Epithelial cell of proximal tubule (primary cell): ENCODE data around the gene ADCY9. TPM values are rescaled to one million over a fixed set of nuclear protein-coding genes. Genes with fewer than 3 reads are reported as not detected.
A peak's percentile ranks its signal among the peaks of the same experiment; 100 is the strongest.
"Not testable (repeated sequence)": the region's sequence is repeated elsewhere in the genome, so short reads cannot be mapped to it uniquely, and the experiment has no call there.

Experiments
- DNase-seq: peaks from one replicate; pipeline ENCODE4 v3.0.0-alpha.2; 2011; ENCODE audit warnings: low read depth
- H3K4me3 ChIP-seq: 2 replicates; pipeline ENCODE4 v1.5.1; 2011; ENCODE audit warnings: low read depth, mild to moderate bottlenecking, low read length
- total RNA-seq: library from RNA; depleted of rRNA; stranded (reverse); fragments of >200 nt; gene quantifications from 2 replicates; pipeline ENCODE4 v1.2.3, GENCODE V29; 2015
- TF ChIP-seq, protein P1 (sequence below): conservative IDR thresholded peaks from 2 replicates; pipeline ENCODE4 v1.5.1; 2012; ENCODE audit warnings: low read depth, mild to moderate bottlenecking, low read length

Gene ADCY9
- total RNA-seq, 1 donor from 2014 or later, result 6.8 TPM

DNA sequence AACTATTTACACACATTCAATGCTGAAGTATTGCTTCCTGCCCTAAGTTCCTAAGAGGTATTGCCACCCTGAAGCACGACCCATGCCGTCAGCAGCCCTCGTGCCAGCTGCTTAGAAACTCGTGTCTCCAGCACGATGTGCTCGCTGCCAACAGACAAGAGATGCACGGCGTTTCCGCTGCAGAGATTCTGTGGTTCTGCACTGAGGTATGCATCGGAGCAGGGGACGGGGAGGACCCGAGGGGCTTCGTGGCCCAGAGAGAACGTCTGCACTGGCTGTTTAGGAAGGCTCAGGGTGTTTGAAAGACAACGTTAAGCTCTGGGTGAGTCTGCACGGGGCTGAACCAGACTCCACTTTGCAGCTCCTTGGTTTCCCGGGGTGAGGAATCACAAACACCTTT, 153.0 kb downstream of the ADCY9 start:
- TF ChIP-seq, protein P1, sequence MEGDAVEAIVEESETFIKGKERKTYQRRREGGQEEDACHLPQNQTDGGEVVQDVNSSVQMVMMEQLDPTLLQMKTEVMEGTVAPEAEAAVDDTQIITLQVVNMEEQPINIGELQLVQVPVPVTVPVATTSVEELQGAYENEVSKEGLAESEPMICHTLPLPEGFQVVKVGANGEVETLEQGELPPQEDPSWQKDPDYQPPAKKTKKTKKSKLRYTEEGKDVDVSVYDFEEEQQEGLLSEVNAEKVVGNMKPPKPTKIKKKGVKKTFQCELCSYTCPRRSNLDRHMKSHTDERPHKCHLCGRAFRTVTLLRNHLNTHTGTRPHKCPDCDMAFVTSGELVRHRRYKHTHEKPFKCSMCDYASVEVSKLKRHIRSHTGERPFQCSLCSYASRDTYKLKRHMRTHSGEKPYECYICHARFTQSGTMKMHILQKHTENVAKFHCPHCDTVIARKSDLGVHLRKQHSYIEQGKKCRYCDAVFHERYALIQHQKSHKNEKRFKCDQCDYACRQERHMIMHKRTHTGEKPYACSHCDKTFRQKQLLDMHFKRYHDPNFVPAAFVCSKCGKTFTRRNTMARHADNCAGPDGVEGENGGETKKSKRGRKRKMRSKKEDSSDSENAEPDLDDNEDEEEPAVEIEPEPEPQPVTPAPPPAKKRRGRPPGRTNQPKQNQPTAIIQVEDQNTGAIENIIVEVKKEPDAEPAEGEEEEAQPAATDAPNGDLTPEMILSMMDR, result no peak
- H3K4me3 ChIP-seq, result no peak overlapping the region
- DNase-seq, result no peak

DNA sequence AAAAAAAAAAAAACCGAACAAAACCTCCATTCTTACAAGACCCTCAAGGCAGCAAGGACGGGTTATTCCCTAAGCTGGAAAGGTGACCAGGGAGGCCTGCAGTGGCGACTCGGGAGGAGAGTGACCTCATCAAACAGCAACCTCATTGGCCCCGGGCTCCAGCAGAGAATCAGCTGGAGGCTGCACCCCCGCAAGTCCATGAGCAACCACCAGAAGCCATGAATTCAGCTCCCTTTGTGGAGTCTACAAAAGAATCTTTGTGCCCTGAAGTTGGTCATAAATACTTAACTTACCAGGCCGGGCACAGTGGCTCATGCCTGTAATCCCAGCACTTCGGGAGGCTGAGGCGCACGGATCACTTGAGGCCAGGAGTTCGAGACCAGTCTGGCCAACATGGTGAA, 154.8 kb downstream of the ADCY9 start:
- no peak for DNase-seq
- peak overlapping the region; percentile 52 for H3K4me3 ChIP-seq
- TF ChIP-seq, protein P1, result no peak

GRCh38 chr16:3959926-3960590, 156.2 kb downstream of the ADCY9 start:
- peak overlapping the region; percentile 52 for H3K4me3 ChIP-seq

DNA sequence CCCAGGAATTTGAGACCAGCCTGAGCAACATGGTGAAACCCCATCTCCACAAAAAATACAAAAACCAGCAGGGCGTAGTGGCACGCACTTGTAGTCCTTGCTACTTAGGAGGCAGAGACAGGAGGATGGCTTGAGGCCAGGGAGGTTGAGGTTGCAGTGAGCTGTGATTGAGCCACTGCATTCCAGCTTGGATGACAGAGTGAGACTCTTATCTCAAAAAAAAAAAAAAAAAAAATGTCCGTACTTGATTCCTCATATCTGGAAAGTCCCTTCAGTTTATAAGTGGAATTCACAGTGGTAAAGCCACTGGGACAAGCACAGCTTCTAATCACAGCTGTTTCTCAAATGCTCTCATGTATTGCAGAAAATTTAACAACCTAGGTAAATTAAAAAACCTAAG, 157.1 kb downstream of the ADCY9 start:
- no peak for DNase-seq
- TF ChIP-seq, protein P1, result no peak
- no peak overlapping the region for H3K4me3 ChIP-seq

More at GRCh38 chr16:3959926-3960590, 156.2 kb downstream of the ADCY9 start:
- not testable (repeated sequence) for DNase-seq

GRCh38 chr16:3957344-3957980, 158.8 kb downstream of the ADCY9 start:
- no peak for DNase-seq
- TF ChIP-seq, protein P1, result no peak
- H3K4me3 ChIP-seq, result no peak overlapping the region

DNA sequence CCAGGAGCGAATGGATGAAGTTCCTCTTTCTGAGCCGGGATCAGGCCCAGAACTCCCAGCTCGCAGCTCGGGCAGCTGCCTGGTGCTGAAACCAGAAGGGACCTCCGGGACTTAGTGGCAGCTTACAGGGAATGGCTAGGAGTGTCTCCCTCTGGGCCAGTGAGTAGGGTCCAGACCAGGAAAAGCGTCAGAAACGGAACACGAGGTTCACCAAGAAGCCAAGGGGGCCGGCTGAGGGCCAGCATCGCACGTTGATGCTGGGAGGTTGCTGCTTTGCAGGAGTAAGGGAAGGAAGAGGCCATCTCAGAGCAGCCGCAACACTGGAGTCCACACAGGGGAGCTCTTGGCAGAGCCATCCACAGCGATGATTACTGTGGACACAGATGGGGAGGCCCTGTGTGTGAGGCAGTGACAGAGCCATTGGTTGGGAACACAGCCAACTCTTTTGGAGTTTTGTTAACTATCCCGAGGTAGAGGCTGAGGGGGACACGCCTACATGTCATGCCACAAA, 161.8 kb downstream of the ADCY9 start:
- TF ChIP-seq, protein P1, result peak; percentile 27
- H3K4me3 ChIP-seq, result no peak overlapping the region
- DNase-seq, result no peak

GRCh38 chr16:3953728-3954410, 162.4 kb downstream of the ADCY9 start:
- TF ChIP-seq, protein P1, result no peak
- no peak overlapping the region for H3K4me3 ChIP-seq
- DNase-seq, result no peak
